ENCODE data around the gene PLEKHH2. TPM values are rescaled to one million over a fixed set of nuclear protein-coding genes. Genes with fewer than 3 reads are reported as not detected.
"Not testable (repeated sequence)": the region's sequence is repeated elsewhere in the genome, so short reads cannot be mapped to it uniquely, and the experiment has no call there.

The PLEKHH2 gene
- total and polyA plus RNA-seq, 10 donors, result 0.91 to 21.9 (median 14.6) TPM

- Histone ChIP-seq H3K27ac (no peak overlapping the region), H3K27me3 (replicated peaks in 1 of 7) (no peaks in the 10 kb centered on the region), H3K9me3 (no peaks in the 10 kb centered on the region), H3K36me3 (no peaks in the 10 kb centered on the region), H3K4me3 (no peak overlapping the region), H3K4me1 (no peaks in the 10 kb centered on the region)
- no peak for DNase-seq
- TF ChIP-seq POLR2AphosphoS5 (IDR thresholded peaks at IDR 0.05), result no peak
- TF ChIP-seq CTCF (IDR thresholded peaks at IDR 0.05 in 8 of 11, conservative IDR thresholded peaks at IDR 0.05 in 3 of 11), result no peak
- TF ChIP-seq POLR2A (IDR thresholded peaks at IDR 0.05), result no peak
- intact Hi-C loops (cut with DNase I; ENCODE audit: low total_unique reads), result no loop called here
- WGBS, 5 donors, result 53 to 76% (median 65%) methylated on average over 5 of the region's 5 CpGs
Observed at GRCh38 chr2:43685357-43685756, 48.3 kb downstream of the PLEKHH2 start.

- Histone ChIP-seq H3K27me3 (replicated peaks in 1 of 7) (no peaks in the 10 kb centered on the region), H3K27ac (no peak overlapping the region), H3K36me3 (no peaks in the 10 kb centered on the region), H3K9me3 (no peaks in the 10 kb centered on the region), H3K4me3 (no peak overlapping the region), H3K4me1 (no peaks in the 10 kb centered on the region)
- WGBS, 5 donors, result 67 to 93% (median 80%) methylated on average over 2 of the region's 2 CpGs
- intact Hi-C loops (cut with DNase I; ENCODE audit: low total_unique reads), result no loop called here
- TF ChIP-seq POLR2A (IDR thresholded peaks at IDR 0.05), result no peak
- no peak for TF ChIP-seq POLR2AphosphoS5 (IDR thresholded peaks at IDR 0.05)
- no peak for TF ChIP-seq CTCF (IDR thresholded peaks at IDR 0.05 in 8 of 11, conservative IDR thresholded peaks at IDR 0.05 in 3 of 11)
- no peak for DNase-seq
Observed at GRCh38 chr2:43689999-43690398, 52.9 kb downstream of the PLEKHH2 start.

GRCh38 chr2:43692428-43692994 is 55.5 kb downstream of the PLEKHH2 start:
- no peak for DNase-seq
- 80 to 91% (median 82%) methylated on average over 5 of the region's 5 CpGs for WGBS, 5 donors
- Histone ChIP-seq H3K36me3 (no peaks in the 10 kb centered on the region), H3K4me1 (no peaks in the 10 kb centered on the region), H3K4me3 (no peak overlapping the region), H3K27me3 (replicated peaks in 1 of 7) (no peaks in the 10 kb centered on the region), H3K9me3 (no peaks in the 10 kb centered on the region), H3K27ac (no peak overlapping the region)
- no peak for TF ChIP-seq POLR2AphosphoS5 (IDR thresholded peaks at IDR 0.05)
- no peak for TF ChIP-seq CTCF (IDR thresholded peaks at IDR 0.05 in 8 of 11, conservative IDR thresholded peaks at IDR 0.05 in 3 of 11)
- no peak for TF ChIP-seq POLR2A (IDR thresholded peaks at IDR 0.05)
- intact Hi-C loops (cut with DNase I; ENCODE audit: low total_unique reads), result no loop called here

GRCh38 chr2:43698140-43698539 is 61.1 kb downstream of the PLEKHH2 start:
- H3K4me3 ChIP-seq; H3K4me1 ChIP-seq; H3K27me3 ChIP-seq (replicated peaks in 1 of 7); intact Hi-C loops (cut with DNase I; ENCODE audit: low total_unique reads); H3K27ac ChIP-seq; H3K9me3 ChIP-seq; DNase-seq; H3K36me3 ChIP-seq: not testable (repeated sequence)
- WGBS, 5 donors, result 71 to 80% (median 77%) methylated on average over 6 of the region's 6 CpGs

- Histone ChIP-seq H3K27ac (no peak overlapping the region), H3K4me1 (no peaks in the 10 kb centered on the region), H3K9me3 (no peaks in the 10 kb centered on the region), H3K27me3 (replicated peaks in 1 of 7) (no peaks in the 10 kb centered on the region), H3K36me3 (no peaks in the 10 kb centered on the region), H3K4me3 (no peak overlapping the region)
- intact Hi-C loops (cut with DNase I; ENCODE audit: low total_unique reads), result no loop called here
- DNase-seq, result no peak
- WGBS, 5 donors, result 62 to 88% (median 80%) methylated on average over 3 of the region's 3 CpGs
- TF ChIP-seq POLR2AphosphoS5 (IDR thresholded peaks at IDR 0.05) (no peak), POLR2A (IDR thresholded peaks at IDR 0.05) (no peak), CTCF (IDR thresholded peaks at IDR 0.05 in 8 of 11, conservative IDR thresholded peaks at IDR 0.05 in 3 of 11) (no peak)
Observed at GRCh38 chr2:43699761-43700160, 62.7 kb downstream of the PLEKHH2 start.
